AG08396 (cell line): Measurements from ENCODE around the gene PSME4.
A peak's percentile ranks its signal among the peaks of the same experiment; 100 is the strongest.
"Not testable (repeated sequence)": the region's sequence is repeated elsewhere in the genome, so short reads cannot be mapped to it uniquely, and the experiment has no call there.

Source experiments
- DNase-seq: peaks from one replicate; pipeline ENCODE4 v3.0.0; 2012; ENCODE audit warnings: low spot score, mixed read lengths

PSME4 gene

GRCh38 chr2:53964987-53965687, 5.7 kb downstream of the PSME4 start:
- DNase-seq, result no peak

GRCh38 chr2:53964257-53964952, 6.4 kb downstream of the PSME4 start:
- DNase-seq, result no peak

GRCh38 chr2:53961478-53962216, 9.1 kb downstream of the PSME4 start:
- DNase-seq, result not testable (repeated sequence)

GRCh38 chr2:53960476-53960875, 10.3 kb downstream of the PSME4 start:
- DNase-seq, result no peak

GRCh38 chr2:53958443-53958842, 12.3 kb downstream of the PSME4 start:
- DNase-seq, result no peak

GRCh38 chr2:53952519-53952918, 18.3 kb downstream of the PSME4 start:
- DNase-seq, result no peak

GRCh38 chr2:53949457-53949856, 21.3 kb downstream of the PSME4 start:
- DNase-seq, result no peak

GRCh38 chr2:53945538-53945937, 25.3 kb downstream of the PSME4 start:
- DNase-seq, result no peak

- DNase-seq, result no peak
These were observed 26.3 kb downstream of the PSME4 start for GRCh38 chr2:53944542-53944941.

- no peak for DNase-seq
These were observed 28.5 kb downstream of the PSME4 start for GRCh38 chr2:53942280-53942679.

GRCh38 chr2:53941749-53942148, 29.0 kb downstream of the PSME4 start:
- no peak for DNase-seq

GRCh38 chr2:53939656-53940055, 31.1 kb downstream of the PSME4 start:
- peak; percentile 5 for DNase-seq

GRCh38 chr2:53938904-53939303, 31.9 kb downstream of the PSME4 start:
- no peak for DNase-seq

- DNase-seq, result no peak
These were observed 37.5 kb downstream of the PSME4 start for GRCh38 chr2:53933329-53933728.

- DNase-seq, result not testable (repeated sequence)
These were observed 44.5 kb downstream of the PSME4 start for GRCh38 chr2:53926321-53926720.

GRCh38 chr2:53913721-53914120, 57.1 kb downstream of the PSME4 start:
- peak; percentile 9 for DNase-seq

GRCh38 chr2:53911434-53912189, 59.2 kb downstream of the PSME4 start:
- DNase-seq, result peak; percentile 4

GRCh38 chr2:53907582-53907981, 63.2 kb downstream of the PSME4 start:
- DNase-seq, result no peak

- DNase-seq, result no peak
These were observed 65.4 kb downstream of the PSME4 start for GRCh38 chr2:53905396-53905795.

- DNase-seq, result no peak
These were observed 67.8 kb downstream of the PSME4 start for GRCh38 chr2:53903011-53903410.

- DNase-seq, result no peak
These were observed 69.6 kb downstream of the PSME4 start for GRCh38 chr2:53901192-53901591.

GRCh38 chr2:53896864-53897263, 73.9 kb downstream of the PSME4 start:
- peak; percentile 30 for DNase-seq
